Body of pancreas (tissue), 4 donors: ENCODE measurements around the gene SCAMP4.

ENCODE experiments used
- CTCF ChIP-seq, 7 experiments: fragments of 450-650 bp in 4 of 7; fragments of 200-600 bp in 3 of 7; sonication (generic) in 3 of 7; IDR thresholded peaks; one replicate each; pipeline ENCODE4 v1.5.1; 2016 to 2019; ENCODE audit warnings: antibody characterized with exemption in 7 of 7
- POLR2A ChIP-seq, 3 donors: fragments of 450-650 bp; IDR thresholded peaks; one replicate each; pipeline ENCODE4 v1.6.1; 2016; ENCODE audit warnings: antibody characterized with exemption in 3 of 3, mild to moderate bottlenecking in 2 of 3

GRCh38 chr19:1889907-1890306 lies 15.3 kb upstream of the SCAMP4 start:
- no peak for TF ChIP-seq CTCF (IDR thresholded peaks at IDR 0.05)
- no peak for TF ChIP-seq POLR2A (IDR thresholded peaks at IDR 0.05)
